Transverse colon (tissue), 4 donors: ENCODE measurements around the gene GTF3C1.

Experiments
- EP300 ChIP-seq: sonication (generic); formaldehyde crosslinking; IDR thresholded peaks from one replicate; pipeline ENCODE4 v1.6.1; 2017; ENCODE audit warnings: antibody characterized with exemption, low read depth
- POLR2A ChIP-seq: fragments of 450-650 bp; IDR thresholded peaks from one replicate; pipeline ENCODE4 v1.6.1; 2016; ENCODE audit warnings: antibody characterized with exemption, mild to moderate bottlenecking, moderate library complexity
- POLR2AphosphoS5 ChIP-seq, 3 donors: sonication (generic); formaldehyde crosslinking; IDR thresholded peaks; one replicate each; pipeline ENCODE4 v1.6.1; 2016; ENCODE audit warnings: antibody characterized with exemption in 3 of 3
- TF ChIP-seq, protein P1 (sequence below), 5 experiments: fragments of 200-600 bp in 3 of 5; fragments of 450-650 bp in 2 of 5; sonication (generic) in 3 of 5; IDR thresholded peaks; 1 replicate in 2 of 5; 2 replicates in 3 of 5; pipeline ENCODE4 v1.5.1; 2016 to 2017; ENCODE audit warnings: antibody characterized with exemption in 5 of 5, inconsistent platforms in 3 of 5, mild to moderate bottlenecking in 2 of 5, moderate library complexity in 1 of 5

DNA sequence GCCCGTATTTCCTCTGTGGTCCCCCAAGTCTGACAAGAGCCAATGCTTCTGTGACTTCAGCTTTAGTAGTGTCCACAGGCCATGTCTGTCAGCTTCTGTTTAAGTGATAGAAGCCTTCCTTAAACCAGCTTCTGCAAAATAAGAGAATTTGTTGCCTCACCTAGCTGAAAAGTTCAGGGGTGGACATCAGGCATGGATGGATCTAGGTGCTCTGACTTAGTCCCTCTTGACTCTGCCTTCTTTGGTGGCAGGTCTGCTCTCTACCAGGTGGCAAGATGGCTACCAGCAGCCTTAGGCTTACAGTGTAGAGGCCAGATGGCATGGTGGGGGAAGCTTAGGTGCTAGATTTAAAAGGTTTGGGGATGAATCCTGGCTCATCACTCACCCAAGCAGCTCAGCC lies 33.9 kb upstream of the GTF3C1 start:
- TF ChIP-seq, protein P1, sequence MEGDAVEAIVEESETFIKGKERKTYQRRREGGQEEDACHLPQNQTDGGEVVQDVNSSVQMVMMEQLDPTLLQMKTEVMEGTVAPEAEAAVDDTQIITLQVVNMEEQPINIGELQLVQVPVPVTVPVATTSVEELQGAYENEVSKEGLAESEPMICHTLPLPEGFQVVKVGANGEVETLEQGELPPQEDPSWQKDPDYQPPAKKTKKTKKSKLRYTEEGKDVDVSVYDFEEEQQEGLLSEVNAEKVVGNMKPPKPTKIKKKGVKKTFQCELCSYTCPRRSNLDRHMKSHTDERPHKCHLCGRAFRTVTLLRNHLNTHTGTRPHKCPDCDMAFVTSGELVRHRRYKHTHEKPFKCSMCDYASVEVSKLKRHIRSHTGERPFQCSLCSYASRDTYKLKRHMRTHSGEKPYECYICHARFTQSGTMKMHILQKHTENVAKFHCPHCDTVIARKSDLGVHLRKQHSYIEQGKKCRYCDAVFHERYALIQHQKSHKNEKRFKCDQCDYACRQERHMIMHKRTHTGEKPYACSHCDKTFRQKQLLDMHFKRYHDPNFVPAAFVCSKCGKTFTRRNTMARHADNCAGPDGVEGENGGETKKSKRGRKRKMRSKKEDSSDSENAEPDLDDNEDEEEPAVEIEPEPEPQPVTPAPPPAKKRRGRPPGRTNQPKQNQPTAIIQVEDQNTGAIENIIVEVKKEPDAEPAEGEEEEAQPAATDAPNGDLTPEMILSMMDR (IDR thresholded peaks at IDR 0.05) = no peak
- TF ChIP-seq EP300 (no peak), POLR2AphosphoS5 (IDR thresholded peaks at IDR 0.05) (no peak), POLR2A (no peak)
